ENCODE results near the gene GNAQ.

DNA sequence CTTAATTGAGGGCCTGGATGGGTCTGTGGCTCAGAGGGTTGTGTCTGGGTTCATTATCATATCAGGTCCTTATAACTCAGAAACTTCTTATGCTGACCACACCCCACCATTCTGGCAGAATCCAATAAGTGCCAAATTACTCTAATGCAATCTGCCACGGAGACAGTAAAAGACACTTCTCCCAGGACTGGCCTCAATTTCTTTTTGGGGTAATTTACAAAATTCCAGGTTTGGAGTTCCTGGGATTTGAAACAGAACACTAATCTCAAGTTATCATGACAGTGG lies 187.8 kb downstream of the GNAQ start:
- TF ChIP-seq, protein P1, sequence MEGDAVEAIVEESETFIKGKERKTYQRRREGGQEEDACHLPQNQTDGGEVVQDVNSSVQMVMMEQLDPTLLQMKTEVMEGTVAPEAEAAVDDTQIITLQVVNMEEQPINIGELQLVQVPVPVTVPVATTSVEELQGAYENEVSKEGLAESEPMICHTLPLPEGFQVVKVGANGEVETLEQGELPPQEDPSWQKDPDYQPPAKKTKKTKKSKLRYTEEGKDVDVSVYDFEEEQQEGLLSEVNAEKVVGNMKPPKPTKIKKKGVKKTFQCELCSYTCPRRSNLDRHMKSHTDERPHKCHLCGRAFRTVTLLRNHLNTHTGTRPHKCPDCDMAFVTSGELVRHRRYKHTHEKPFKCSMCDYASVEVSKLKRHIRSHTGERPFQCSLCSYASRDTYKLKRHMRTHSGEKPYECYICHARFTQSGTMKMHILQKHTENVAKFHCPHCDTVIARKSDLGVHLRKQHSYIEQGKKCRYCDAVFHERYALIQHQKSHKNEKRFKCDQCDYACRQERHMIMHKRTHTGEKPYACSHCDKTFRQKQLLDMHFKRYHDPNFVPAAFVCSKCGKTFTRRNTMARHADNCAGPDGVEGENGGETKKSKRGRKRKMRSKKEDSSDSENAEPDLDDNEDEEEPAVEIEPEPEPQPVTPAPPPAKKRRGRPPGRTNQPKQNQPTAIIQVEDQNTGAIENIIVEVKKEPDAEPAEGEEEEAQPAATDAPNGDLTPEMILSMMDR (IDR thresholded peaks at IDR 0.05; ENCODE audit: low read depth, low read length, poor library complexity, severe bottlenecking): no peak
- no peak for TF ChIP-seq EZH2phosphoT487 (IDR thresholded peaks at IDR 0.05; ENCODE audit: borderline replicate concordance, low read length)

Data from DOHH2 (cell line).